ENCODE data around the gene CHAT. TPM values are rescaled to one million over a fixed set of nuclear protein-coding genes. Genes with fewer than 3 reads are reported as not detected.

The CHAT gene
- polyA plus RNA-seq, 1 donor from 2014 or later = not detected

- H3K36me3 ChIP-seq (ENCODE audit: insufficient read depth, low read length) = no peaks in the 10 kb centered on the region
- no peak overlapping the region for H2AFZ ChIP-seq (ENCODE audit: low read depth, low read length)
- no peaks in the 10 kb centered on the region for H3K79me2 ChIP-seq (replicated peaks; ENCODE audit: insufficient read depth, low read length)
- no peak overlapping the region for H3K9ac ChIP-seq (ENCODE audit: low read length)
- H3K27me3 ChIP-seq (ENCODE audit: insufficient read depth, low read depth, low read length) = no peaks in the 10 kb centered on the region
- no peak overlapping the region for H3K27ac ChIP-seq (ENCODE audit: low read length)
- H3K9me2 ChIP-seq (ENCODE audit: insufficient read depth, low read length) = no peaks in the 10 kb centered on the region
- H4K20me1 ChIP-seq (ENCODE audit: insufficient read depth) = no peaks in the 10 kb centered on the region
- no peaks in the 10 kb centered on the region for H3K9me3 ChIP-seq (ENCODE audit: low read length)
- no peaks in the 10 kb centered on the region for H3F3A ChIP-seq (ENCODE audit: insufficient read depth, low read length, poor library complexity, severe bottlenecking)
- H3K4me3 ChIP-seq (ENCODE audit: low read length) = no peak overlapping the region
- no peak overlapping the region for H3K4me2 ChIP-seq (ENCODE audit: low read length)
- no peak for TF ChIP-seq EZH2 (IDR thresholded peaks at IDR 0.05; ENCODE audit: borderline replicate concordance, insufficient read depth, low read length, poor library complexity, severe bottlenecking)
Measured at GRCh38 chr10:49631975-49632374, 18.1 kb downstream of the CHAT start.

GRCh38 chr10:49632406-49633317 is 18.8 kb downstream of the CHAT start:
- Histone ChIP-seq H3K9ac (ENCODE audit: low read length) (no peak overlapping the region), H3K36me3 (ENCODE audit: insufficient read depth, low read length) (no peaks in the 10 kb centered on the region), H3K79me2 (replicated peaks; ENCODE audit: insufficient read depth, low read length) (no peaks in the 10 kb centered on the region), H3K4me3 (ENCODE audit: low read length) (no peak overlapping the region), H3K9me2 (ENCODE audit: insufficient read depth, low read length) (no peaks in the 10 kb centered on the region), H3K4me2 (ENCODE audit: low read length) (no peak overlapping the region), H3F3A (ENCODE audit: insufficient read depth, low read length, poor library complexity, severe bottlenecking) (no peaks in the 10 kb centered on the region), H4K20me1 (ENCODE audit: insufficient read depth) (no peaks in the 10 kb centered on the region), H3K9me3 (ENCODE audit: low read length) (no peaks in the 10 kb centered on the region), H2AFZ (ENCODE audit: low read depth, low read length) (no peak overlapping the region), H3K27ac (ENCODE audit: low read length) (no peak overlapping the region), H3K27me3 (ENCODE audit: insufficient read depth, low read depth, low read length) (no peaks in the 10 kb centered on the region)
- TF ChIP-seq MXI1 (conservative IDR thresholded peaks at IDR 0.05; ENCODE audit: poor library complexity, severe bottlenecking) = no peak
- no peak for TF ChIP-seq SMC3 (conservative IDR thresholded peaks at IDR 0.05; ENCODE audit: poor library complexity)
- TF ChIP-seq CTCF (IDR thresholded peaks at IDR 0.05; ENCODE audit: poor library complexity, severe bottlenecking) = no peak
- no peak for TF ChIP-seq POLR2AphosphoS5 (IDR thresholded peaks at IDR 0.05)

- Histone ChIP-seq H3K79me2 (replicated peaks; ENCODE audit: insufficient read depth, low read length) (no peaks in the 10 kb centered on the region), H3K9me2 (ENCODE audit: insufficient read depth, low read length) (no peaks in the 10 kb centered on the region), H3K9me3 (ENCODE audit: low read length) (no peaks in the 10 kb centered on the region), H3K4me2 (ENCODE audit: low read length) (no peak overlapping the region), H3K27me3 (ENCODE audit: insufficient read depth, low read depth, low read length) (no peaks in the 10 kb centered on the region), H2AFZ (ENCODE audit: low read depth, low read length) (no peak overlapping the region), H3F3A (ENCODE audit: insufficient read depth, low read length, poor library complexity, severe bottlenecking) (no peaks in the 10 kb centered on the region), H3K4me3 (ENCODE audit: low read length) (no peak overlapping the region), H3K36me3 (ENCODE audit: insufficient read depth, low read length) (no peaks in the 10 kb centered on the region), H3K27ac (ENCODE audit: low read length) (no peak overlapping the region), H3K9ac (ENCODE audit: low read length) (no peak overlapping the region), H4K20me1 (ENCODE audit: insufficient read depth) (no peaks in the 10 kb centered on the region)
- TF ChIP-seq POLR2AphosphoS5 (IDR thresholded peaks at IDR 0.05) (no peak), EP300 (conservative IDR thresholded peaks at IDR 0.05; ENCODE audit: poor library complexity, severe bottlenecking) (no peak), TAF1 (IDR thresholded peaks at IDR 0.05; ENCODE audit: low read depth) (no peak), RAD21 (conservative IDR thresholded peaks at IDR 0.05) (no peak), SMC3 (conservative IDR thresholded peaks at IDR 0.05; ENCODE audit: poor library complexity) (no peak), CTCF (IDR thresholded peaks at IDR 0.05; ENCODE audit: poor library complexity, severe bottlenecking) (no peak), EZH2 (IDR thresholded peaks at IDR 0.05; ENCODE audit: borderline replicate concordance, insufficient read depth, low read length, poor library complexity, severe bottlenecking) (no peak), REST (IDR thresholded peaks at IDR 0.05; ENCODE audit: borderline replicate concordance) (no peak), MXI1 (conservative IDR thresholded peaks at IDR 0.05; ENCODE audit: poor library complexity, severe bottlenecking) (no peak)
Measured at GRCh38 chr10:49633327-49634068, 19.7 kb downstream of the CHAT start.

Measured in neural cell (in vitro differentiated cells).